ENCODE data around the gene CEACAM3. TPM values are rescaled to one million over a fixed set of nuclear protein-coding genes. Genes with fewer than 3 reads are reported as not detected.

CEACAM3 gene
- total RNA-seq, 4 donors from 2014 or later: 0.42 to 1.3 (median 0.99) TPM

GRCh38 chr19:41853768-41854167 is 57.4 kb downstream of the CEACAM3 start:
- Histone ChIP-seq H3K27ac (no peak overlapping the region), H3K9me3 (no peaks in the 10 kb centered on the region), H3K4me1 (no peaks in the 10 kb centered on the region), H3K36me3 (no peaks in the 10 kb centered on the region), H3K4me3 (no peak overlapping the region), H3K27me3 (peaks cover 0 to 48% (median 0%) of the 10 kb centered on the region in 4 donors)
- 64 to 73% methylated on average over 2 of the region's 2 CpGs for WGBS, 2 donors
- TF ChIP-seq, protein P1, sequence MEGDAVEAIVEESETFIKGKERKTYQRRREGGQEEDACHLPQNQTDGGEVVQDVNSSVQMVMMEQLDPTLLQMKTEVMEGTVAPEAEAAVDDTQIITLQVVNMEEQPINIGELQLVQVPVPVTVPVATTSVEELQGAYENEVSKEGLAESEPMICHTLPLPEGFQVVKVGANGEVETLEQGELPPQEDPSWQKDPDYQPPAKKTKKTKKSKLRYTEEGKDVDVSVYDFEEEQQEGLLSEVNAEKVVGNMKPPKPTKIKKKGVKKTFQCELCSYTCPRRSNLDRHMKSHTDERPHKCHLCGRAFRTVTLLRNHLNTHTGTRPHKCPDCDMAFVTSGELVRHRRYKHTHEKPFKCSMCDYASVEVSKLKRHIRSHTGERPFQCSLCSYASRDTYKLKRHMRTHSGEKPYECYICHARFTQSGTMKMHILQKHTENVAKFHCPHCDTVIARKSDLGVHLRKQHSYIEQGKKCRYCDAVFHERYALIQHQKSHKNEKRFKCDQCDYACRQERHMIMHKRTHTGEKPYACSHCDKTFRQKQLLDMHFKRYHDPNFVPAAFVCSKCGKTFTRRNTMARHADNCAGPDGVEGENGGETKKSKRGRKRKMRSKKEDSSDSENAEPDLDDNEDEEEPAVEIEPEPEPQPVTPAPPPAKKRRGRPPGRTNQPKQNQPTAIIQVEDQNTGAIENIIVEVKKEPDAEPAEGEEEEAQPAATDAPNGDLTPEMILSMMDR (IDR thresholded peaks at IDR 0.05): no peak
- no peak for TF ChIP-seq POLR2A (IDR thresholded peaks at IDR 0.05)
- intact Hi-C loops (cut with DNase I): no loop called here
- no peak for DNase-seq

- WGBS, 2 donors: 0 to 2% methylated on average over 8 of the region's 8 CpGs
- H3K27me3 ChIP-seq: peaks cover 0 to 4% (median 0%) of the 10 kb centered on the region in 4 donors
- peak overlapping the region in 3 of 4 donors; percentile 94 to 97 (median 95) for H3K4me3 ChIP-seq
- H3K27ac ChIP-seq: peak overlapping the region; percentile 87 to 98 (median 97)
- peaks cover 10 to 34% (median 19%) of the 10 kb centered on the region in 3 donors for H3K36me3 ChIP-seq
- TF ChIP-seq POLR2A (IDR thresholded peaks at IDR 0.05): no peak
- TF ChIP-seq, protein P1 (IDR thresholded peaks at IDR 0.05): no peak
- no peaks in the 10 kb centered on the region for H3K9me3 ChIP-seq
- DNase-seq: no peak
- peaks cover 17 to 43% (median 37%) of the 10 kb centered on the region in 3 donors for H3K4me1 ChIP-seq
- intact Hi-C loops (cut with DNase I): no loop called here
Measured at GRCh38 chr19:41859213-41859617, 62.8 kb downstream of the CEACAM3 start.

DNA sequence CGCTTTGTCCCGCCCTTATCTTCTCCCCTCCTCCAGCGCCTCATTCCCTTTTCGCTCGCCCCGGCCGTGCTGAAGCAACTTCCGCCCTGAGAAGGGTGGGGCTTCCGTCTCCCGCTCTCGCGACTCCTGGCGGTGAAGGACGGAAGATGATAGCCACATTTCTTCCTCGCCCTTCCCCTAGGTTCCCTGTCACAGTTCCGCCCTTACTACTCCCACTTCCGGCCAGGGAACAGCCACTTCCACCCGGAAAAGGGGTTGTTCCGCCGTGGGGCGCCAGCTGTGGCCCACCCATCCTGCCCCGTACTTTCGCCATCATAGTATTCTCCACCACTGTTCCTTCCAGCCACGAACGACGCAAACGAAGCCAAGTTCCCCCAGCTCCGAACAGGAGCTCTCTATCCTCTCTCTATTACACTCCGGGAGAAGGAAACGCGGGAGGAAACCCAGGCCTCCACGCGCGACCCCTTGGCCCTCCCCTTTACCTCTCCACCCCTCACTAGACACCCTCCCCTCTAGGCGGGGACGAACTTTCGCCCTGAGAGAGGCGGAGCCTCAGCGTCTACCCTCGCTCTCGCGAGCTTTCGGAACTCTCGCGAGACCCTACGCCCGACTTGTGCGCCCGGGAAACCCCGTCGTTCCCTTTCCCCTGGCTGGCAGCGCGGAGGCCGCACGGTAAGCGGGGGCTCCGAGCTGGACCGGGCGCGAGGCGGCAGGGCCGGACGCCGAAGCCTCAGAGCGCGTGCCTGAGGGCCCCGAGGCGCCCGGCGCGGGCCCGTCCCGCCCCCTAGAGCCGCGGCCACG is 63.4 kb downstream of the CEACAM3 start, which contains the start of gene RPS19:
Gene RPS19 (plus strand): TSS at position 638 of the 801 bp plus-strand sequence. CDS start 520 bp downstream, outside the sequence.
- WGBS, 2 donors: 0 to 1% methylated on average over 34 to 38 of the region's 76 CpGs
- no peaks in the 10 kb centered on the region for H3K9me3 ChIP-seq
- peaks cover 16 to 40% (median 25%) of the 10 kb centered on the region in 3 donors for H3K36me3 ChIP-seq
- intact Hi-C loops (cut with DNase I): no loop called here
- peak; percentile 86 for DNase-seq
- H3K4me1 ChIP-seq: peaks cover 17 to 49% (median 38%) of the 10 kb centered on the region in 3 donors
- H3K27me3 ChIP-seq: peaks cover 0 to 3% (median 0%) of the 10 kb centered on the region in 4 donors
- H3K4me3 ChIP-seq: peak within 1 kb of the TSS; percentile 76 to 97 (median 94)
- TF ChIP-seq, protein P1 (IDR thresholded peaks at IDR 0.05): peak; percentile 55 to 90 (median 78)
- TF ChIP-seq POLR2A (IDR thresholded peaks at IDR 0.05): peak in 3 of 4 donors; percentile 42 to 85 (median 84)
- peak within 1 kb of the TSS; percentile 87 to 98 (median 97) for H3K27ac ChIP-seq

GRCh38 chr19:41860419-41861115 is 64.2 kb downstream of the CEACAM3 start:
- Histone ChIP-seq H3K9me3 (no peaks in the 10 kb centered on the region), H3K4me3 (peak overlapping the region; percentile 76 to 97 (median 94)), H3K36me3 (peaks cover 17 to 48% (median 33%) of the 10 kb centered on the region in 3 donors), H3K27me3 (peaks cover 0 to under 1% (median 0%) of the 10 kb centered on the region in 4 donors), H3K27ac (peak overlapping the region; percentile 87 to 98 (median 97)), H3K4me1 (peaks cover 17 to 57% (median 45%) of the 10 kb centered on the region in 3 donors)
- no peak for DNase-seq
- peak in 1 of 4 donors; percentile 9 for TF ChIP-seq POLR2A (IDR thresholded peaks at IDR 0.05)
- TF ChIP-seq, protein P1 (IDR thresholded peaks at IDR 0.05): no peak
- intact Hi-C loops (cut with DNase I): no loop called here
- WGBS, 2 donors: 0% methylated on average over 7 to 14 of the region's 45 CpGs

Other genes starting within 250 kb of the CEACAM3 start
- gene CEACAM21, start 220.4 kb upstream of the CEACAM3 start, total RNA-seq: 1 to 10 TPM in 1 of 4 donors, under 1 TPM in 1, not detected in 2; 0.57 to 3.7 TPM
- 1 to 10 TPM in 2 of 4 donors, not detected in 2; 1.1 to 2.9 TPM for gene CEACAM4, start 169.5 kb upstream of the CEACAM3 start, total RNA-seq
- gene CEACAM7, start 108.3 kb upstream of the CEACAM3 start, total RNA-seq: 100 to 1,000 TPM in 2 of 4 donors, 10 to 100 TPM in 2; 10.5 to 103 (median 76.7) TPM
- gene CEACAM5, start 88.0 kb upstream of the CEACAM3 start, total RNA-seq: 100 to 1,000 TPM in 3 of 4 donors, 10 to 100 TPM in 1; 86.4 to 374 (median 293) TPM
- 100 to 1,000 TPM in 3 of 4 donors, 10 to 100 TPM in 1; 70.8 to 288 (median 176) TPM for gene CEACAM6, start 41.1 kb upstream of the CEACAM3 start, total RNA-seq
- gene LYPD4, start 48.1 kb downstream of the CEACAM3 start, total RNA-seq: not detected
- not detected for gene DMRTC2, start 48.5 kb downstream of the CEACAM3 start, total RNA-seq
- gene RPS19, start 63.7 kb downstream of the CEACAM3 start, total RNA-seq: 1,000 to 10,000 TPM in 3 of 4 donors, 100 to 1,000 TPM in 1; 922 to 1,801 (median 1,460) TPM
- 1 to 10 TPM in 2 of 4 donors, not detected in 2; 1.7 to 3.1 TPM for gene CD79A, start 80.7 kb downstream of the CEACAM3 start, total RNA-seq
- gene ARHGEF1, start 86.6 kb downstream of the CEACAM3 start, total RNA-seq: 10 to 100 TPM; 31.0 to 59.5 (median 56.2) TPM
- not detected for gene ERFL, start 131.9 kb downstream of the CEACAM3 start, total RNA-seq
- gene RABAC1, start 162.7 kb downstream of the CEACAM3 start, total RNA-seq: 100 to 1,000 TPM in 3 of 4 donors, 10 to 100 TPM in 1; 47.4 to 113 (median 103) TPM
- gene ATP1A3, start 197.6 kb downstream of the CEACAM3 start, total RNA-seq: under 1 TPM in 2 of 4 donors, not detected in 2; 0.19 to 0.42 TPM

Data from esophagus squamous epithelium (tissue), 5 donors.